HG02678 (cell line): ENCODE measurements around the gene FKBP5.
"Not testable (repeated sequence)": the region's sequence is repeated elsewhere in the genome, so short reads cannot be mapped to it uniquely, and the experiment has no call there.

Experiments
- ATAC-seq: cut with Tn5 transposase; IDR thresholded peaks from one replicate; pipeline ENCODE4 v1.9.1; 2021; ENCODE audit warnings: mild to moderate bottlenecking, moderate library complexity; ENCODE audit not compliant: unreplicated experiment

The FKBP5 gene

DNA sequence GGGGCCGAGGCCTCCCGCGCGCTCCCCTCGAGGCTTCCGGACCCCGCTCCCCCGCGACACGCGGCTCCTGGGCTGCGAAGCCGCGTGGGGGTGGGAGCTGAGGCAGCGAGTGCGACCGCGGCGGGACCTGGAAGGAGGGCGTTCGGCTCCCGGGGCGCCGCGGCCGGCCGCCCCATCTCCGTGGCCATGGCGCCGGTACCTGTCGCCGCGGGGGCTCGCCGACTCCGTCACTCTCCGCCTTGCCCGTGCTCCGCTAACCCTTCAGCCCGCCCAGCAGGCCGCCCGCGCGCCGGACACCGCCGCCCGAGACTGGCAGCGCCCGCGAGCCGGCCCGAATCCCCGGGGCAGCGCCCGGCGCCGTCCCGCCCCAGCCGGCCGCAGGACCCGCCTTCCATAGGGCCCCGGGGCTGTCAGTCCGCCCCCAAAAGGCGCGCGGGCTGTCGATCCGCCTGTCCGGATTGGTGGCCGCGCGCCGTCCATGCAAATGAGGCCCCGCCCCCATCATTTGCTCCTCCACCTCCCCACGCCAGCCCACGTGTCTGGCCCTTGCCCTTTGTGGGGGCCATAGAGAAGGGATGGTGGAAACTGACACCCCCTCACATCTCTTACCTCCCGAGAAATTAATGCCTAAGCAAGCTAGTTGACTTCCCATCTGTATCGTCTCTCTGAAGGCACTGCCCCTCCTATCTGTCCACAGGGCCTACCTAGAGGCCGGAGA lies at the start of gene FKBP5:
FKBP5 (minus strand) TSS at position 311 of the 718 bp plus-strand sequence. CDS start 46,091 bp downstream, outside the sequence.
- ATAC-seq: peak; percentile 89

- peak; percentile 43 for ATAC-seq
Measured at GRCh38 chr6:35737413-35738211, 48.9 kb upstream of the FKBP5 start.

DNA sequence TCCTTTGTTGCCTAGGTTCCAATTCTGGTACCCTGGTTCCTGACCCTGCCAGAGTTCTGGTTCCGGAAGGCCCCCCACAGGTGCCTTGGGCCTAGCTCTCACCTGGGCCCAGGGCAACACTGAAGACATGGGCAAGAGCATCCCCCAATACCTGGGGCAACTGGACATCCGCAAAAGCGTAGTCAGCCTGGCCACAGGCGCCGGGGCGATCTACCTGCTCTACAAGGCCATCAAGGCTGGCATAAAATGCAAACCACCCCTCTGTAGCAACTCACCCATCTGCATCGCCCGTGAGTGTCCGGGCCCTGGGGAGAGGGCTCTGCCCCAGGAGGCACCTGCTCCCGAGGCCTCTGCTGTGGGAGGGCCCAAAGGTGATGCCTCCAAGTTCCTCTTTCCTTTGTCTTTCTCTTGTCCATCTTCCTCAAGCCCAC lies 48.3 kb upstream of the FKBP5 start, which contains the start of gene ARMC12:
ARMC12 (plus strand) TSS at position 51 of the 431 bp plus-strand sequence; CDS start at position 128, 77 bp downstream.
- ATAC-seq: no peak

- no peak for ATAC-seq
Measured at GRCh38 chr6:35736253-35736894, 47.7 kb upstream of the FKBP5 start.

GRCh38 chr6:35735452-35735851 lies 46.7 kb upstream of the FKBP5 start:
- ATAC-seq: no peak

DNA sequence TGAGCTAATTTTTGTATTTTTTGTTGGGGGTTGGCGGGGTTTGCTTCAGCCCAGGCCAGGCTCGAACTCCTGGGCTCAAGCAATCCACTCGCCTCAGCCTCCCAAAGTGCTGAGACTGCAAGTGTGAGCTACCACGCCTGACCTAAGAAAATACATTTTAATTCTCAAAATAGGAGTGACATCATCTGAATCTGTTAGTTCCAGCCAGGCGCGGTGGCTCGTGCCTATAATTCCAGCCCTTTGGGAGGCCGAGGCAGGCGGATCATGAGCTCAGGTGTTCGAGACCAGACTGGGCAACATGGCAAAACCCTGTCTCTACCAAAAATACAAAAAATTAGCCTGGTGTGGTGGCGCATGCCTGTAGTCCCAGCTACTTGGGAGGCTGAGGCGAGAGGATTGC lies 45.6 kb upstream of the FKBP5 start:
- ATAC-seq: not testable (repeated sequence)

- ATAC-seq: no peak
Measured at GRCh38 chr6:35733633-35734032, 44.9 kb upstream of the FKBP5 start.

- peak; percentile 57 for ATAC-seq
Measured at GRCh38 chr6:35731736-35732532, 43.2 kb upstream of the FKBP5 start.

GRCh38 chr6:35731414-35731735 lies 42.7 kb upstream of the FKBP5 start:
- ATAC-seq: peak; percentile 49

- no peak for ATAC-seq
Measured at GRCh38 chr6:35730745-35731413, 42.2 kb upstream of the FKBP5 start.

DNA sequence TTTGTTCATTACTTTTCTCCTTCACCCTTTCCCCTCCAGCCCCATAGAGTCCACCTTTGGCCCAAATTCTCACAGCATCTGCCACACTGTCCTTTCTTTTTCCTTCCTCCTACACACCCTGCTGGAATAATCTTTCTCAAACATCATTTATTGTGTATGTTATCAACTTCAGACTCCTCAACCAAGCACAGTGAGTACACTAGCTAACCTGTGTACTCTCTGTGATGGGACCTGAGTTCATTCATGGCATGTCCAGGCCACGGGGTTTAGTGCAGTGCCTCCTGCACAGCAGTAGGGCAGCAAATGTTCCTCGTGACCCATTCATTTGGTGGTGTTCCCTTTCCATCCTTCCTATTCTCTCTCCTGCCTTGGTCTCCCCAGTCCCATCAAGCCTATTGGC lies 41.0 kb upstream of the FKBP5 start:
- no peak for ATAC-seq

DNA sequence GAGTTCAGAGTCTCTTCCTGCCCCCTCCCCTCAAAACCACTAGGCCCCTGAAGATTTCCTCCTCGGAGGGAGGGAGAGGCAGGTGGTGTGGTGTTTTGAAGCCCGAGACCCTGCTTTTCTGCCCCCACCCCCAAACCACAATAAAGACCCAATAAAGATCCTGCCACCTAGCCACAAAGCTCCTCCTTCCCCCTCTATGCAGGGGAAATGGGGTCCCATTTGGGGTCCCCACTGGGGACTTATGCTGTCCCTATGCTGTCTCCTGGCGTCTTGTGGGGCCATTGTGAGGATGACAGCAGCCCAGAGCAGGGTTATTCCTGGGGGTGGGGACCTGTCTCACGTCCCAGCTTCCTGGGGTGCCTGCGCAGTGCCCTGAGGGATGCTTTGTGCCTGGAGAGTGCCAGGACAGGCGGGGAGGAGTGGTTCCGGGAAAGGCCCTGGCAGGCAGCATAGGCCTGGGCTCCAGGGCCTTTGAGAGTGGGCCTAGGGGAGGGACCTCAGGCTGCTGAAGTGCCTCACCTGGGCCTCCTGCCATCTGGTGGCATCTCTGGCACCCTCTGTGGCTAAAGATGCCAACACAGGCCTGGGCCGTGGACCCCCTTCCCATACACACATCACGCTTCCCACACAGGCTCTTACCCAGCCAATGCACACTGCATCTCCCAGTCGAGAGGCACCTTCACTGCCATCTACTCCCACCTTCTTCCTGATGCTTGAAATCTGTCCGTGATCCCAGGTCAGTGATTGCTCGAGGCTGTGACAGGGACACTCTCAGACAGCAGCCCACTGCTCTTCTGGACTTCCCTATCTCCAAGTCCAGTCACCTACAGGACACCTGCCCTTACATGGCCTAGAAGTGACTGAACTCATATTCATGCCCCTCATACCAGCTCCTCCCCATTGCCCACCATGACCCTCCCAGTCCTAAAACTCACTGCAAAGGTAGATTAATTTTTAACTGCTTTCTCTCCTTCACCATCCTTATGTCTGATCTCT lies 40.3 kb upstream of the FKBP5 start:
- no peak for ATAC-seq

- peak; percentile 48 for ATAC-seq
Measured at GRCh38 chr6:35727935-35728682, 39.4 kb upstream of the FKBP5 start.

- peak; percentile 18 for ATAC-seq
Measured at GRCh38 chr6:35727231-35727934, 38.7 kb upstream of the FKBP5 start.

- ATAC-seq: no peak
Measured at GRCh38 chr6:35725721-35726438, 37.2 kb upstream of the FKBP5 start.

GRCh38 chr6:35725081-35725708 lies 36.5 kb upstream of the FKBP5 start:
- no peak for ATAC-seq

DNA sequence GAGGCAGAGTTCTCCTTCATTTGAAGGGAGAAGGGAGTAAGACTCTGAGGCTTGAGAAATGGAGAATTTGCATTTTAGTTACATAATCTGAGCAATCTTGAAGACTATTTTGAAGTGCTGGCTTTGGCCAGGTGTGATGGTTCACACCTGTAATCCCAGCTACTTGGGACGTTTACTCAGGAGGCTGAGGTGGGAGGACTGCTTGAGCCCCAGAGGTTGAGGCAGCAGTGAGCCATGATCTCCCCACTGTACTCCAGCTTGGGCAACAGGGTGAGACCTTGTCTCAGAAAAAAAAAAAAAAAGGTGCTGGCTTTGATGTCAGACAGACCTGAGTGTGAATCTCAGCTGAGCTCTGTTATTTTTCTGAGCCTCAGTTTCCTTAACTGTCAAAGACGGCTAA lies 35.8 kb upstream of the FKBP5 start:
- ATAC-seq: no peak
